Bronchial epithelial cell (primary cell): ENCODE results near the gene MYO1D. TPM values are rescaled to one million over a fixed set of nuclear protein-coding genes. Genes with fewer than 3 reads are reported as not detected.

Experiments
- DNase-seq: peaks from one replicate; pipeline ENCODE4 v3.0.0-alpha.2; 2010; ENCODE audit warnings: low read depth
- FAIRE-seq: peaks from 2 replicates; lab custom pipeline; 2011; peaks lifted over from hg19 to GRCh38; lab: Jason Lieb, UNC
- H3K27me3 ChIP-seq: 2 replicates; pipeline ENCODE4 v1.5.1; 2011; ENCODE audit warnings: low read length; ENCODE audit not compliant: control insufficient read depth, insufficient read depth
- H3K36me3 ChIP-seq: 2 replicates; pipeline ENCODE4 v1.5.1; 2011; ENCODE audit warnings: low read length; ENCODE audit not compliant: control insufficient read depth, insufficient read depth
- H3K4me3 ChIP-seq: 2 replicates; pipeline ENCODE4 v1.5.1; 2011; ENCODE audit warnings: mild to moderate bottlenecking, low read depth, low read length, control low read depth
- total RNA-seq: library from RNA; depleted of rRNA; stranded (reverse); fragments of >200 nt; gene quantifications from 2 replicates; pipeline ENCODE4 v1.2.1, GENCODE V29; 2014
- TF ChIP-seq, protein P1 (sequence below): IDR thresholded peaks from 2 replicates; pipeline ENCODE4 v1.5.1; 2011; ENCODE audit warnings: mild to moderate bottlenecking, moderate library complexity, low read length, control low read depth, inconsistent platforms; ENCODE audit not compliant: insufficient read depth, severe bottlenecking

The MYO1D gene
- total RNA-seq, 1 donor from 2014 or later: 35.8 TPM

DNA sequence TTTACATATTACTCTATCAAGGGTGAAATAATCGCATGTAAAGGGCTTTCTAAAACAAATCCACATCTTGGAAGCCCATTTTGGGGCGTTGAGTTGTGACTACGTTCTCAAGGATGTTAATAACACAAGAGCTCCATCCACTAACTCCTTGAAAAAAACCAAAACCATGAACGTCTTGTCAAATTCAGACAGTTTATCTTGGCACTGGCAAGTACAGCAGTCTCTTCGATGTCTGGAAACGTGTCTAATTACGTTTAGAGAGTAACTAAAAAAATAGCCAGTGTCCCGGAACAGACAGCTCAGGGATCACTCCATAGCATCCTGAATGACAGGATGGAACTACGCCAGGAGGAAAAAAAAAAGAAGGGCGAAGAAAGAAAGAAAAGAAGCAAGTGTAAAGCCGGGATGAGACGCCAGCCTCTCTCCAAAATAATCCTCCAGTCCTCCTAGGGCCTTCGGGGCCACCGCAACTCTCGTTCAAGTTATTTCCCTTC, 954 bp downstream of the MYO1D start:
- TF ChIP-seq, protein P1, sequence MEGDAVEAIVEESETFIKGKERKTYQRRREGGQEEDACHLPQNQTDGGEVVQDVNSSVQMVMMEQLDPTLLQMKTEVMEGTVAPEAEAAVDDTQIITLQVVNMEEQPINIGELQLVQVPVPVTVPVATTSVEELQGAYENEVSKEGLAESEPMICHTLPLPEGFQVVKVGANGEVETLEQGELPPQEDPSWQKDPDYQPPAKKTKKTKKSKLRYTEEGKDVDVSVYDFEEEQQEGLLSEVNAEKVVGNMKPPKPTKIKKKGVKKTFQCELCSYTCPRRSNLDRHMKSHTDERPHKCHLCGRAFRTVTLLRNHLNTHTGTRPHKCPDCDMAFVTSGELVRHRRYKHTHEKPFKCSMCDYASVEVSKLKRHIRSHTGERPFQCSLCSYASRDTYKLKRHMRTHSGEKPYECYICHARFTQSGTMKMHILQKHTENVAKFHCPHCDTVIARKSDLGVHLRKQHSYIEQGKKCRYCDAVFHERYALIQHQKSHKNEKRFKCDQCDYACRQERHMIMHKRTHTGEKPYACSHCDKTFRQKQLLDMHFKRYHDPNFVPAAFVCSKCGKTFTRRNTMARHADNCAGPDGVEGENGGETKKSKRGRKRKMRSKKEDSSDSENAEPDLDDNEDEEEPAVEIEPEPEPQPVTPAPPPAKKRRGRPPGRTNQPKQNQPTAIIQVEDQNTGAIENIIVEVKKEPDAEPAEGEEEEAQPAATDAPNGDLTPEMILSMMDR: no peak
- DNase-seq (no peak), FAIRE-seq (no peak)
- Histone ChIP-seq H3K36me3 (no peaks in the 10 kb centered on the region), H3K27me3 (no peaks in the 10 kb centered on the region), H3K4me3 (peak overlapping the region; percentile 76)

DNA sequence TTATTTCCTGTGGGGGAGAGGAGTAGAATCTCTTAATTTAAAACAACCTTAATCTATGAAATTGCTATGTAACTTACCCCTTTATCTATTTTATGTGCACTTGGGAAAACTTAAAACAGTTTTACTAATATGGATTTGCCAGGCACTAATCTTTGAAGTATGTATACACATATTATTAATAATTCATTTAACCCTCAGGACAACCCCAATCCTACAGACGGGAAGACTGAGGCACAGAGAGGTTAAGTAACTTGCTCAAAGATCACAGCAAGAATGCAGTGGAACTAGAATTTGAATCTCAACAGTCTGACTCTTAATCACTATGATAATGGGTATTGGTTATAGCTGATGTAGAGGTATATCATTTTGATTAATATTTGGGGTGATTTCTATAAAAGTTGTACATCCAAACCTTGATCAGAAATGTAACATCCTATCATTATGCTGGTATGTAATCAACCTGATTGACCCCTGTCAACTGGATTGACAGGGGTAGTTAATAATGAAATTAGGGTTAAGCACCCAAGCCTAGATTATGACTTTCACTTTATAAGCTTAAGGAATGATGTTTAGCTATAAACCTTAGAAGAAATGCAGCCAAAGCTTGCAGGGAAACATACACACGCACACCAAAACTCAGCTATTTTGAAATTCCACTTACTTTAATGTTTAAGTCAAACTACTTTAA, 1.6 kb downstream of the MYO1D start:
- TF ChIP-seq, protein P1: no peak
- DNase-seq: no peak
- no peaks in the 10 kb centered on the region for H3K27me3 ChIP-seq
- H3K36me3 ChIP-seq: no peaks in the 10 kb centered on the region
- peak overlapping the region; percentile 76 for H3K4me3 ChIP-seq
- no peak for FAIRE-seq

DNA sequence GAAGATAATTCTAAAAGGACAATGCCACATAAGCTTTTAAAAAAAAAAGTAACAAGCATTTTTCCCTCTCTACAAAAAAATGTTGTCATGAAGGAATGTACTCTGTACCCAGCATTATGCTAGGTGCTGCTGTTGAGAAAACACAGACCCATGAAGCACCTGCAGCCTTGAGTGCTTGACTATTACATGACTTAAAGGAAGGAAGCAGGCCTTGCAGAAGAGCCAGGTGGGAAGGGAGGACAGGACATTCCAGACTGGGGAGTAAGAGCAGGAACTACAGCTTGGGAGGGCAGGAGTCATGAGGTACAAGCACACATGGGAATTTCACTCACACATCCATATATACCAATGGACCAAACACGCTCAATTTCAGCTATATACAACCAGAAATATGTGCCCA, 3.8 kb downstream of the MYO1D start:
- no peaks in the 10 kb centered on the region for H3K27me3 ChIP-seq
- peak; percentile 80 for DNase-seq
- no peak overlapping the region for H3K4me3 ChIP-seq
- no peak for FAIRE-seq
- TF ChIP-seq, protein P1: no peak
- H3K36me3 ChIP-seq: no peaks in the 10 kb centered on the region

DNA sequence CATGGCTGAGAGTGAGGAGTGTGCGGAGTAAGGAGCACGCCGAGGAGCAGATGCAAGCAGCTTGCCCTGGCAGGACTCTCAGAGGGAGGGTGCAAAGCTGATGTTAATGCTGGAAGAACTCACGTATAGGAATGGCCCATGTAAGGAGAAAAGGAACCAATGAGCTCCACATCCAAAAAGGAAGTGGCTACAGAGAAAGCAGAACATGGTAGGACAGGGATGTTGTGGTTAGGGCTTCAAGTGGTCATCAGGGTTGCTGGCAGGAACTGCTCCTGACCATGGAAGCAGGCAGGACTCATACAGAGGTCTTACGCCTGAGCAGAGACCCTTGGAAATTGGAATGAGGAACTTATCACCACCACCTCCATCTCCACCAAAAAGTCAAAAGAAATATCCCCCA, 5.2 kb downstream of the MYO1D start:
- FAIRE-seq: no peak
- H3K27me3 ChIP-seq: no peaks in the 10 kb centered on the region
- no peak for DNase-seq
- no peaks in the 10 kb centered on the region for H3K36me3 ChIP-seq
- no peak overlapping the region for H3K4me3 ChIP-seq
- TF ChIP-seq, protein P1: no peak

DNA sequence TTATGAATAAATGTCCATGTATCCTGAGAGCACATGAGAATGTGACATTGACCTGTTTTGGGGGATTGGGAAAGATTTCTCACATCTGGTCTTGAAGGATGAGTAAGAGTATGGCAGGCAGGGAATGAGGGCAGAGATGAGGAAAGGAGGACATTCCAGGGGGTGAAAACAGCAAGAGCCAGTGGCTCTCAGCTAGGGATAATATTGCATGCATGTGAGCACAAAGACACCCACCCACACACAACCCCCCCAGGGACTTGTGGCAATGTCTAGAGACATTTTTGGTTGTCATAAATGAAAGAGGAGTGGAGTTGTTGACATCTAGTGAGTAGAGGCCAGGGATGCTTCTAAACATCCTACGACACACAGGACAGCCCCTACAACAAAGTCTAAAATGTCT, 6.0 kb downstream of the MYO1D start:
- FAIRE-seq: no peak
- no peaks in the 10 kb centered on the region for H3K36me3 ChIP-seq
- no peak for DNase-seq
- no peaks in the 10 kb centered on the region for H3K27me3 ChIP-seq
- TF ChIP-seq, protein P1: no peak
- no peak overlapping the region for H3K4me3 ChIP-seq
